ENCODE data around the gene SLC2A3.
A peak's percentile ranks its signal among the peaks of the same experiment; 100 is the strongest.

SLC2A3 gene

GRCh38 chr12:7940906-7941305 lies 4.9 kb upstream of the SLC2A3 start:
- H3K4me3 ChIP-seq (replicated peaks; ENCODE audit: insufficient read depth, low read length), result no peak overlapping the region
- H3K27me3 ChIP-seq (ENCODE audit: insufficient read depth, poor library complexity, severe bottlenecking), result no peaks in the 10 kb centered on the region
- DNase-seq (ENCODE audit: low read depth in 1 of 2, low spot score in 1 of 2), result no peak
- H3K27ac ChIP-seq (replicated peaks), result no peak overlapping the region
- TF ChIP-seq REST (IDR thresholded peaks at IDR 0.05; ENCODE audit: insufficient replicate concordance, low read depth), result no peak
- no peak for TF ChIP-seq POLR2AphosphoS5 (IDR thresholded peaks at IDR 0.05; ENCODE audit: low read depth)
- TF ChIP-seq GABPA (IDR thresholded peaks at IDR 0.05; ENCODE audit: low read depth), result no peak
- no peak for TF ChIP-seq SPI1 (IDR thresholded peaks at IDR 0.05; ENCODE audit: borderline replicate concordance, low read depth)
- TF ChIP-seq CTCF (IDR thresholded peaks at IDR 0.05; ENCODE audit: insufficient read depth, low read length), result no peak

GRCh38 chr12:7937833-7938506 lies 2.0 kb upstream of the SLC2A3 start:
- Histone ChIP-seq H3K27ac (replicated peaks) (no peak overlapping the region), H3K27me3 (ENCODE audit: insufficient read depth, poor library complexity, severe bottlenecking) (no peaks in the 10 kb centered on the region), H3K4me3 (replicated peaks; ENCODE audit: insufficient read depth, low read length) (no peak overlapping the region)
- peak in 1 of 2 experiments; percentile 3 for DNase-seq (ENCODE audit: low read depth in 1 of 2, low spot score in 1 of 2)
- TF ChIP-seq REST (IDR thresholded peaks at IDR 0.05; ENCODE audit: insufficient replicate concordance, low read depth), result no peak
- TF ChIP-seq CTCF (IDR thresholded peaks at IDR 0.05; ENCODE audit: insufficient read depth, low read length), result no peak
- TF ChIP-seq POLR2AphosphoS5 (IDR thresholded peaks at IDR 0.05; ENCODE audit: low read depth), result no peak
- TF ChIP-seq SPI1 (IDR thresholded peaks at IDR 0.05; ENCODE audit: borderline replicate concordance, low read depth), result no peak
- no peak for TF ChIP-seq GABPA (IDR thresholded peaks at IDR 0.05; ENCODE audit: low read depth)

- no peak for DNase-seq (ENCODE audit: low read depth in 1 of 2, low spot score in 1 of 2)
- H3K4me3 ChIP-seq (replicated peaks; ENCODE audit: insufficient read depth, low read length), result peak overlapping the region; percentile 55
- TF ChIP-seq GABPA (IDR thresholded peaks at IDR 0.05; ENCODE audit: low read depth) (no peak), SPI1 (IDR thresholded peaks at IDR 0.05; ENCODE audit: borderline replicate concordance, low read depth) (no peak), POLR2AphosphoS5 (IDR thresholded peaks at IDR 0.05; ENCODE audit: low read depth) (no peak), REST (IDR thresholded peaks at IDR 0.05; ENCODE audit: insufficient replicate concordance, low read depth) (no peak), CTCF (IDR thresholded peaks at IDR 0.05; ENCODE audit: insufficient read depth, low read length) (no peak)
- no peaks in the 10 kb centered on the region for H3K27me3 ChIP-seq (ENCODE audit: insufficient read depth, poor library complexity, severe bottlenecking)
- H3K27ac ChIP-seq (replicated peaks), result peak overlapping the region; percentile 50
These were observed 996 bp downstream of the SLC2A3 start for GRCh38 chr12:7934889-7935492.

Measured in HL-60 (cell line).